Measurements from ENCODE around the gene RBM18. TPM values are rescaled to one million over a fixed set of nuclear protein-coding genes. Genes with fewer than 3 reads are reported as not detected.

The RBM18 gene
- total RNA-seq, 1 donor from 2014 or later: 15.3 TPM

- intact Hi-C loops (cut with micrococcal nuclease): loop anchor here (1.0 kb wide), 1 partner anchor 22 kb away; the partner anchor contains the start of genes MRRF and RBM18
- H3K9me3 Mint-ChIP-seq: no peaks in the 10 kb centered on the region
- peak overlapping the region; percentile 43 for H3K27ac Mint-ChIP-seq
- peaks cover 80% of the 10 kb centered on the region for H3K36me3 Mint-ChIP-seq (ENCODE audit: low read depth)
- peaks cover 41% of the 10 kb centered on the region for H3K4me1 Mint-ChIP-seq
- no peaks in the 10 kb centered on the region for H3K27me3 Mint-ChIP-seq
- CTCF ChIA-PET: interaction anchor here (1.2 kb wide), 1 partner anchor 22 kb away, joined by 4 read pairs; the partner anchor contains the start of genes MRRF and RBM18
- POLR2A ChIA-PET: interaction anchor here (2.3 kb wide), 1 partner anchor 22 kb away, joined by 7 read pairs; the partner anchor contains the start of genes MRRF and RBM18
- no peak for DNase-seq
- peak; percentile 84 for ATAC-seq (ENCODE audit: low read depth)
- H3K4me3 Mint-ChIP-seq: no peak overlapping the region
- TF ChIP-seq CTCF (IDR thresholded peaks at IDR 0.05): no peak
Observed at GRCh38 chr9:122286764-122287163, 22.1 kb upstream of the RBM18 start.

GRCh38 chr9:122281368-122281767, 16.7 kb upstream of the RBM18 start:
- TF ChIP-seq CTCF (IDR thresholded peaks at IDR 0.05): no peak
- intact Hi-C loops (cut with micrococcal nuclease): no loop called here
- Mint-ChIP-seq H3K36me3 (ENCODE audit: low read depth) (peaks cover 78% of the 10 kb centered on the region), H3K27me3 (no peaks in the 10 kb centered on the region), H3K4me3 (no peak overlapping the region), H3K27ac (no peak overlapping the region), H3K4me1 (peaks cover 11% of the 10 kb centered on the region), H3K9me3 (no peaks in the 10 kb centered on the region)
- no peak for DNase-seq
- ChIA-PET POLR2A (no interaction called here), CTCF (no interaction called here)
- ATAC-seq (ENCODE audit: low read depth): no peak

GRCh38 chr9:122277285-122277897, 12.8 kb upstream of the RBM18 start:
- no peak overlapping the region for H3K27ac Mint-ChIP-seq
- H3K27me3 Mint-ChIP-seq: no peaks in the 10 kb centered on the region
- no peak for TF ChIP-seq CTCF (IDR thresholded peaks at IDR 0.05)
- H3K4me3 Mint-ChIP-seq: no peak overlapping the region
- ChIA-PET POLR2A (no interaction called here), CTCF (no interaction called here)
- DNase-seq: no peak
- ATAC-seq (ENCODE audit: low read depth): no peak
- peaks cover 3% of the 10 kb centered on the region for H3K9me3 Mint-ChIP-seq
- intact Hi-C loops (cut with micrococcal nuclease): no loop called here
- peaks cover 10% of the 10 kb centered on the region for H3K4me1 Mint-ChIP-seq
- H3K36me3 Mint-ChIP-seq (ENCODE audit: low read depth): peaks cover 81% of the 10 kb centered on the region

GRCh38 chr9:122276096-122276495, 11.5 kb upstream of the RBM18 start:
- intact Hi-C loops (cut with micrococcal nuclease): no loop called here
- Mint-ChIP-seq H3K27me3 (no peaks in the 10 kb centered on the region), H3K4me3 (no peak overlapping the region), H3K9me3 (peaks cover 3% of the 10 kb centered on the region), H3K4me1 (peaks cover 10% of the 10 kb centered on the region), H3K27ac (no peak overlapping the region), H3K36me3 (ENCODE audit: low read depth) (peaks cover 81% of the 10 kb centered on the region)
- no peak for ATAC-seq (ENCODE audit: low read depth)
- DNase-seq: no peak
- ChIA-PET POLR2A (no interaction called here), CTCF (interaction anchor here (1.0 kb wide), 1 partner anchor 11 kb away, joined by 3 read pairs; the partner anchor contains the start of genes MRRF and RBM18)
- no peak for TF ChIP-seq CTCF (IDR thresholded peaks at IDR 0.05)

GRCh38 chr9:122274055-122274454, 9.4 kb upstream of the RBM18 start:
- intact Hi-C loops (cut with micrococcal nuclease): no loop called here
- Mint-ChIP-seq H3K27me3 (no peaks in the 10 kb centered on the region), H3K36me3 (ENCODE audit: low read depth) (peaks cover 75% of the 10 kb centered on the region), H3K4me3 (no peak overlapping the region), H3K9me3 (peaks cover 3% of the 10 kb centered on the region), H3K27ac (no peak overlapping the region), H3K4me1 (peaks cover 17% of the 10 kb centered on the region)
- no peak for TF ChIP-seq CTCF (IDR thresholded peaks at IDR 0.05)
- CTCF ChIA-PET: no interaction called here
- POLR2A ChIA-PET: no interaction called here
- DNase-seq: no peak
- ATAC-seq (ENCODE audit: low read depth): no peak
